Measurements from ENCODE around the gene SLC6A5. TPM values are rescaled to one million over a fixed set of nuclear protein-coding genes. Genes with fewer than 3 reads are reported as not detected.

The SLC6A5 gene
- total RNA-seq, 4 donors from 2014 or later, result not detected

- H3K36me3 ChIP-seq, result no peaks in the 10 kb centered on the region
- H3K4me3 ChIP-seq, result no peak overlapping the region
- peaks cover 0 to 23% (median 3%) of the 10 kb centered on the region in 3 donors for H3K4me1 ChIP-seq
- no peaks in the 10 kb centered on the region for H3K9me3 ChIP-seq
- DNase-seq, result no peak
- H3K27me3 ChIP-seq, result peaks cover 27 to 100% (median 48%) of the 10 kb centered on the region in 4 donors
- H3K27ac ChIP-seq, result no peak overlapping the region
- intact Hi-C loops (cut with DNase I), result no loop called here
- TF ChIP-seq POLR2A (IDR thresholded peaks at IDR 0.05), result no peak
- TF ChIP-seq, protein P1, sequence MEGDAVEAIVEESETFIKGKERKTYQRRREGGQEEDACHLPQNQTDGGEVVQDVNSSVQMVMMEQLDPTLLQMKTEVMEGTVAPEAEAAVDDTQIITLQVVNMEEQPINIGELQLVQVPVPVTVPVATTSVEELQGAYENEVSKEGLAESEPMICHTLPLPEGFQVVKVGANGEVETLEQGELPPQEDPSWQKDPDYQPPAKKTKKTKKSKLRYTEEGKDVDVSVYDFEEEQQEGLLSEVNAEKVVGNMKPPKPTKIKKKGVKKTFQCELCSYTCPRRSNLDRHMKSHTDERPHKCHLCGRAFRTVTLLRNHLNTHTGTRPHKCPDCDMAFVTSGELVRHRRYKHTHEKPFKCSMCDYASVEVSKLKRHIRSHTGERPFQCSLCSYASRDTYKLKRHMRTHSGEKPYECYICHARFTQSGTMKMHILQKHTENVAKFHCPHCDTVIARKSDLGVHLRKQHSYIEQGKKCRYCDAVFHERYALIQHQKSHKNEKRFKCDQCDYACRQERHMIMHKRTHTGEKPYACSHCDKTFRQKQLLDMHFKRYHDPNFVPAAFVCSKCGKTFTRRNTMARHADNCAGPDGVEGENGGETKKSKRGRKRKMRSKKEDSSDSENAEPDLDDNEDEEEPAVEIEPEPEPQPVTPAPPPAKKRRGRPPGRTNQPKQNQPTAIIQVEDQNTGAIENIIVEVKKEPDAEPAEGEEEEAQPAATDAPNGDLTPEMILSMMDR (IDR thresholded peaks at IDR 0.05), result no peak
- WGBS, 2 donors, result 22 to 23% methylated on average over 10 of the region's 10 CpGs
Measured at GRCh38 chr11:20600020-20600346, 575 bp downstream of the SLC6A5 start.

DNA sequence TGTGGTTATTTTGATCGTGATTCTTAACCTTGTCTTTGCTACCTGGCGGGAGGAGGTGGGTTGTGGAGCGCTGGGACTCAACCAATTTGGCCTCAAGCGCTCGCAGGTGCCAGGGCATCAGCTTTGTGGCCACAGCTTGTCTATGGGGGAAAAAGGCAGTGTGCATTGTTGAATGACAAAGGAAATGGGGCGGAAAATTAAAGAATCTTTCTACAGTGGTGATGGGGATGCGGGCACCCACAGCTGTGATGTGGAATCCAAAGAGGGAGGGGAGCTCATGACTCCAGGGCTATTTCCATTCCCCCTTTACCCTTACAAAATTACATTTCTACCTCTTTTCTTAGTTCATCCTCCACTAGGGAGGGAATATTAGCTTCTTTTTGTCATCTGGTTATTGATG lies 1.1 kb downstream of the SLC6A5 start:
- Histone ChIP-seq H3K4me1 (peaks cover 0 to 26% (median 3%) of the 10 kb centered on the region in 3 donors), H3K4me3 (no peak overlapping the region), H3K36me3 (no peaks in the 10 kb centered on the region), H3K27me3 (peaks cover 32 to 100% (median 53%) of the 10 kb centered on the region in 4 donors), H3K9me3 (no peaks in the 10 kb centered on the region), H3K27ac (no peak overlapping the region)
- TF ChIP-seq, protein P1 (IDR thresholded peaks at IDR 0.05), result no peak
- no peak for TF ChIP-seq POLR2A (IDR thresholded peaks at IDR 0.05)
- 7 to 31% methylated on average over 5 to 7 of the region's 7 CpGs for WGBS, 2 donors
- intact Hi-C loops (cut with DNase I), result no loop called here
- no peak for DNase-seq

DNA sequence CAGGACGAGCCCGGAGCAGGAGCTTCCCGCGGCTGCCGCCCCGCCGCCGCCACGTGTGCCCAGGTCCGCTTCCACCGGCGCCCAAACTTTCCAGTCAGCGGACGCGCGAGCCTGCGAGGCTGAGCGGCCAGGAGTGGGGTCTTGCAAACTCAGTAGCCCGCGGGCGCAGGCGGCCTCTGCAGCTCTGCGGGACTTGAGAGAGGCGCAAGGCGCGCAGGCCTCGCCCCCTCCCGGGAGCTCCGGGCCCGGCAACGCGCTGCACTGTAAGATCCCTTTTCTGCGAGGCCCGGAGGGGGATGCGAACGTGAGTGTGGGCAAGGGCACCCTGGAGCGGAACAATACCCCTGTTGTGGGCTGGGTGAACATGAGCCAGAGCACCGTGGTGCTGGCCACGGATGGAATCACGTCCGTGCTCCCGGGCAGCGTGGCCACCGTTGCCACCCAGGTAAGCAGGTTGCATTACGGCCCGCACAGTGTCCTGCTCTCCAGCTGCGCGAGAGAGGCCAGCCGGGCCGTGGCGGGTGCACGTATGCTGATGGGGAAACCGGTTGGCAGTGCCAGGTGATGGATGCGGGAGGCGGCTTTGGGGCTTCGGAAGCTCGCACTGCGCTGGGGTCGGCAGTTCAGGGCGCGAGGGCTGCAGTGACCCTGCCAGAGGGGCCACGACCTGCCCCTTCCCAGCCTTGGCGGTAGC lies 2.0 kb downstream of the SLC6A5 start:
- H3K4me1 ChIP-seq, result peaks cover 0 to 27% (median 3%) of the 10 kb centered on the region in 3 donors
- intact Hi-C loops (cut with DNase I), result no loop called here

GRCh38 chr11:20604295-20604803 lies 4.9 kb downstream of the SLC6A5 start:
- Histone ChIP-seq H3K36me3 (no peaks in the 10 kb centered on the region), H3K9me3 (no peaks in the 10 kb centered on the region), H3K27me3 (peaks cover 25 to 100% (median 35%) of the 10 kb centered on the region in 4 donors), H3K4me1 (peaks cover 0 to 7% (median 0%) of the 10 kb centered on the region in 3 donors), H3K27ac (no peak overlapping the region), H3K4me3 (no peak overlapping the region)
- TF ChIP-seq POLR2A (IDR thresholded peaks at IDR 0.05), result no peak
- TF ChIP-seq, protein P1 (IDR thresholded peaks at IDR 0.05), result no peak
- 7 to 21% methylated on average over 7 to 14 of the region's 25 CpGs for WGBS, 2 donors
- intact Hi-C loops (cut with DNase I), result no loop called here
- no peak for DNase-seq

More for the DNA sequence above, 2.0 kb downstream of the SLC6A5 start:
- H3K9me3 ChIP-seq, result no peaks in the 10 kb centered on the region
- H3K27ac ChIP-seq, result no peak overlapping the region
- H3K36me3 ChIP-seq, result no peaks in the 10 kb centered on the region
- no peak for DNase-seq
- peaks cover 37 to 100% (median 57%) of the 10 kb centered on the region in 4 donors for H3K27me3 ChIP-seq
- H3K4me3 ChIP-seq, result no peak overlapping the region
- WGBS, 2 donors, result 2% methylated on average over 9 of the region's 63 CpGs; no CpG with 5 or more reads in 1 of the 2 donors
- no peak for TF ChIP-seq POLR2A (IDR thresholded peaks at IDR 0.05)
- TF ChIP-seq, protein P1 (IDR thresholded peaks at IDR 0.05), result no peak

GRCh38 chr11:20604864-20605601 lies 5.6 kb downstream of the SLC6A5 start:
- H3K27me3 ChIP-seq, result peaks cover 24 to 100% (median 33%) of the 10 kb centered on the region in 4 donors
- WGBS, 2 donors, result 4 to 16% methylated on average over 10 to 12 of the region's 27 CpGs
- no peaks in the 10 kb centered on the region for H3K9me3 ChIP-seq

More at GRCh38 chr11:20604864-20605601, 5.6 kb downstream of the SLC6A5 start:
- TF ChIP-seq, protein P1 (IDR thresholded peaks at IDR 0.05), result no peak
- no peak for TF ChIP-seq POLR2A (IDR thresholded peaks at IDR 0.05)
- H3K27ac ChIP-seq, result no peak overlapping the region
- no peaks in the 10 kb centered on the region for H3K36me3 ChIP-seq
- H3K4me3 ChIP-seq, result no peak overlapping the region
- intact Hi-C loops (cut with DNase I), result loop anchor here (5.0 kb wide), 1 partner anchor 208 kb away; no protein-coding TSS in a partner anchor
- peaks cover 0 to 10% (median 2%) of the 10 kb centered on the region in 3 donors for H3K4me1 ChIP-seq
- no peak for DNase-seq
